GM12891 (cell line): ENCODE measurements around the gene KCNC3.
A peak's percentile ranks its signal among the peaks of the same experiment; 100 is the strongest.
"Not testable (repeated sequence)": the region's sequence is repeated elsewhere in the genome, so short reads cannot be mapped to it uniquely, and the experiment has no call there.

Experiments used
- DNase-seq: peaks from one replicate; pipeline ENCODE4 v3.0.0; 2011; ENCODE audit warnings: low spot score; ENCODE audit not compliant: insufficient read length
- FAIRE-seq: peaks from 2 replicates; lab custom pipeline; 2011; peaks lifted over from hg19 to GRCh38; lab: Jason Lieb, UNC
- PAX5 ChIP-seq: IDR thresholded peaks from 2 replicates; pipeline ENCODE4 v1.6.1; 2011; ENCODE audit warnings: low read length, moderate library complexity, mild to moderate bottlenecking; ENCODE audit not compliant: insufficient read depth, severe bottlenecking
- POLR2A ChIP-seq: IDR thresholded peaks from 2 replicates; pipeline ENCODE4 v1.6.1; 2011; ENCODE audit warnings: low read depth, low read length, control low read depth
- POLR2AphosphoS5 ChIP-seq: IDR thresholded peaks from 2 replicates; pipeline ENCODE4 v1.6.1; 2011; ENCODE audit warnings: low read depth, low read length, control low read depth
- POU2F2 ChIP-seq: IDR thresholded peaks from 2 replicates; pipeline ENCODE4 v1.6.1; 2011; ENCODE audit warnings: low read depth, mild to moderate bottlenecking, control low read depth, low read length, moderate library complexity
- SPI1 ChIP-seq: IDR thresholded peaks from 2 replicates; pipeline ENCODE4 v1.6.1; 2011; ENCODE audit warnings: low read depth, low read length, control low read depth
- TAF1 ChIP-seq: IDR thresholded peaks from 2 replicates; pipeline ENCODE4 v1.6.1; 2011; ENCODE audit warnings: low read depth, low read length, control low read depth

Gene KCNC3

GRCh38 chr19:50356691-50357177, 27.6 kb upstream of the KCNC3 start:
- TF ChIP-seq PAX5 (no peak), TAF1 (no peak), SPI1 (no peak), POLR2AphosphoS5 (no peak), POLR2A (no peak), POU2F2 (no peak)
- FAIRE-seq (no peak), DNase-seq (no peak)

GRCh38 chr19:50353487-50353880, 24.3 kb upstream of the KCNC3 start:
- FAIRE-seq, DNase-seq: not testable (repeated sequence)

DNA sequence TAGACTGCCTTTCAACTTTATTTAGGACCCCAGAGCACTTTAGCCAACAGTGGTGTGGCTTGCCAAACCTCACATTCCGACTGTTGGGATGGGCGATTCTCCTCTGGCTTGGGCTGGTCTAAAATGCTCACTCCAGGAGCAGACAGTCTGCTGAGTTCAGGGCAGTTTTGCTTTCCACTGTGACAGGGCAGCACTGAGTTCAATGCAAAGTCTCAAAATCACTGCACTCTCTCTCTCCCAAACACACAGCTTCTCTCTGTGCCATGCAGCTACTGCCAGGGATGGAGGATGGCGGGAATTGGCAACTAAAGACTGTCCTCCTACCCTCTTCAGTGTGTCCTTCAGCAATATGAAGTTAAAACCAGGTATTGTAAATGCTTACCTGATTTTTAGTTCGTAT, 23.1 kb upstream of the KCNC3 start:
- no peak for TF ChIP-seq POU2F2
- TF ChIP-seq TAF1 = no peak
- no peak for TF ChIP-seq PAX5
- TF ChIP-seq SPI1 = no peak
- TF ChIP-seq POLR2AphosphoS5 = no peak
- TF ChIP-seq POLR2A = no peak
- DNase-seq = no peak
- FAIRE-seq = no peak

- DNase-seq = no peak
- TF ChIP-seq SPI1 = no peak
- TF ChIP-seq POU2F2 = no peak
- no peak for TF ChIP-seq TAF1
- no peak for TF ChIP-seq PAX5
- no peak for FAIRE-seq
Measured at GRCh38 chr19:50349277-50350057, 20.3 kb upstream of the KCNC3 start.

- not testable (repeated sequence) for DNase-seq
- TF ChIP-seq PAX5 (peak; percentile 0), SPI1 (peak; percentile 89)
- peak; percentile 80 for FAIRE-seq
Measured at GRCh38 chr19:50347089-50347581, 18.0 kb upstream of the KCNC3 start.

- FAIRE-seq = peak; percentile 96
- TF ChIP-seq SPI1 = peak; percentile 96
- peak; percentile 93 for TF ChIP-seq POLR2A
- peak; percentile 42; the same call in 1 of the 2 replicates for TF ChIP-seq POU2F2
- TF ChIP-seq POLR2AphosphoS5 = peak; percentile 92
- TF ChIP-seq TAF1 = peak; percentile 77
- no peak for TF ChIP-seq PAX5
- no peak for DNase-seq
Measured at GRCh38 chr19:50344661-50345318, 15.6 kb upstream of the KCNC3 start.

DNA sequence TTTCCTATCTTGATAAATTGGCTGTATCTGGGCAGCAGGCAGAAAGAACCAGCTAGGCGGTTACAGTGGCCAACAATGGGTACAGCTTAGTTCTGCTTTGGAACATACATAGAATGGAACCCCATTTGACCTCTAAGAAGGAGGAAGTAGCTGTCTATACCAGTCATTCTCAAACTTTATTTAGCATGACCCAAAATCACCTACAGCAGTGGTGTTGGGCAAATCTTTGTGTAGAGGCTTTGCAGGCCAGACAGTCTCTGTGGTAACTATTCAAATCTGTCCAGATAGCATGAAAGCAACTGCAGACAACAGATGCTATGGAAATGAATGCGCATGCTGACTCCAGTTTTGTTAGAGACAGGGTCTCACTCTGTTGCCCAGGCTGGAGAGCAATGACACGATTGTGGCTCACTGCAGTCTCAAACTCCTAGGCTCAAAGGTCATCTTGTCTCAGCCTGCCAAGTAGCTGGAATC, 12.0 kb upstream of the KCNC3 start:
- TF ChIP-seq SPI1 (peak; percentile 79), POLR2AphosphoS5 (no peak; the same call in 1 of the 2 replicates), POU2F2 (peak; percentile 29; the same call in 1 of the 2 replicates), TAF1 (no peak), PAX5 (peak; percentile 42), POLR2A (no peak; the same call in 1 of the 2 replicates)
- FAIRE-seq = peak; percentile 92
- no peak for DNase-seq

DNA sequence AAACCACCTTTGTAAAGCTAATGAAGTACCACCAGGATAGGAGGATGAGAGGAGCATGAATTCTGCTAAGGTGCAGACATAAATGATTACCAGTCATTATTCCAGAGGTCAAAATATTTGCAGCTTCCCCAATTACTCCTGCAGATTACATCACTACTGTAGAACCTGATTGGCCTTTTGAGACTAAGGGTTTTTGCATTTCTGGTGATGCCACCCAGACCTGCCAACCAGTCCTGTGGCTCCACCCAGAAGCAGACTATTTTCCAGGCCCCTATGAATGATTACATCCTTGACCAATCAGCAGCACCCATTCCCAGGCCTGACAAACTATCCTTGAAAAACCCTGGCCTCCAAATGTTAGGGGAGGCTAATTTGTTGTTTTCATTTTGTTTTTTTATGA, 11.2 kb upstream of the KCNC3 start:
- no peak for DNase-seq
- TF ChIP-seq POU2F2 (no peak), SPI1 (no peak), POLR2AphosphoS5 (no peak), POLR2A (no peak), TAF1 (no peak), PAX5 (no peak)
- no peak for FAIRE-seq

GRCh38 chr19:50337031-50337430, 7.9 kb upstream of the KCNC3 start:
- FAIRE-seq, DNase-seq: not testable (repeated sequence)
